ENCODE measurements around the gene ZNF397.

- no peak for TF ChIP-seq PPARA (CRISPR knock-in tag; IDR thresholded peaks at IDR 0.05; ENCODE audit: borderline replicate concordance)
- no peak for TF ChIP-seq ARNTL (CRISPR knock-in tag; IDR thresholded peaks at IDR 0.05; ENCODE audit: borderline replicate concordance, low read depth)
- no peak for TF ChIP-seq TOX (CRISPR knock-in tag; IDR thresholded peaks at IDR 0.05; ENCODE audit: borderline replicate concordance)
- TF ChIP-seq ZC3H10 (CRISPR knock-in tag; IDR thresholded peaks at IDR 0.05): no peak
- no peak for TF ChIP-seq RARB (CRISPR knock-in tag; IDR thresholded peaks at IDR 0.05)
- TF ChIP-seq CREB5 (CRISPR knock-in tag; IDR thresholded peaks at IDR 0.05; ENCODE audit: low read depth): no peak
- TF ChIP-seq OSR1 (CRISPR knock-in tag; IDR thresholded peaks at IDR 0.05): no peak
- TF ChIP-seq ISL1 (CRISPR knock-in tag; IDR thresholded peaks at IDR 0.05): no peak
- no peak for TF ChIP-seq ZFP30 (CRISPR knock-in tag; IDR thresholded peaks at IDR 0.05)
- no peak for TF ChIP-seq BACH2 (CRISPR knock-in tag; IDR thresholded peaks at IDR 0.05; ENCODE audit: borderline replicate concordance)
- TF ChIP-seq SNAI2 (CRISPR knock-in tag; IDR thresholded peaks at IDR 0.05): no peak
Measured at GRCh38 chr18:35276267-35276666, 35.4 kb downstream of the ZNF397 start.

Data from SK-N-SH treated with all-trans-retinoic acid at 6 μM for 48 hours (cell line).